DMS153 treated with DMSO at 0.1 percent for 48 hours (cell line): ENCODE results near the gene MYOD1.

Experiments used
- DNase-seq: peaks from one replicate; lab custom pipeline; 2025; ENCODE audit not compliant: unreplicated experiment; lab: John Stamatoyannopoulos, UW

MYOD1 gene

GRCh38 chr11:17719028-17719937 is at the start of gene MYOD1:
MYOD1 (plus strand) TSS chr11:17719571; CDS start chr11:17719783, 212 bp downstream.
- DNase-seq: no peak

GRCh38 chr11:17672469-17672868 is 46.9 kb upstream of the MYOD1 start:
- DNase-seq: no peak

GRCh38 chr11:17673951-17674350 is 45.4 kb upstream of the MYOD1 start:
- DNase-seq: no peak

- no peak for DNase-seq
These were observed 36.5 kb upstream of the MYOD1 start for GRCh38 chr11:17682848-17683247.

- no peak for DNase-seq
These were observed 35.8 kb upstream of the MYOD1 start for GRCh38 chr11:17683377-17684161.

- DNase-seq: no peak
These were observed 34.8 kb upstream of the MYOD1 start for GRCh38 chr11:17684550-17684949.

- DNase-seq: no peak
These were observed 33.0 kb upstream of the MYOD1 start for GRCh38 chr11:17686231-17686980.

- DNase-seq: no peak
These were observed 31.3 kb upstream of the MYOD1 start for GRCh38 chr11:17687946-17688670.

GRCh38 chr11:17691550-17691949 is 27.8 kb upstream of the MYOD1 start:
- DNase-seq: no peak

GRCh38 chr11:17691976-17692375 is 27.4 kb upstream of the MYOD1 start:
- no peak for DNase-seq

GRCh38 chr11:17692931-17693330 is 26.4 kb upstream of the MYOD1 start:
- DNase-seq: no peak

- no peak for DNase-seq
These were observed 25.8 kb upstream of the MYOD1 start for GRCh38 chr11:17693531-17693930.

GRCh38 chr11:17694494-17695110 is 24.8 kb upstream of the MYOD1 start:
- DNase-seq: no peak

GRCh38 chr11:17695454-17696441 is 23.6 kb upstream of the MYOD1 start:
- no peak for DNase-seq

GRCh38 chr11:17696741-17697140 is 22.6 kb upstream of the MYOD1 start:
- no peak for DNase-seq

GRCh38 chr11:17697175-17697949 is 22.0 kb upstream of the MYOD1 start:
- DNase-seq: no peak

GRCh38 chr11:17699147-17700114 is 19.9 kb upstream of the MYOD1 start:
- DNase-seq: no peak
